Measurements from ENCODE around the gene LRRTM4. TPM values are rescaled to one million over a fixed set of nuclear protein-coding genes. Genes with fewer than 3 reads are reported as not detected.

Gene LRRTM4
- total RNA-seq, 1 experiment from 2014 or later: 9.4 TPM

DNA sequence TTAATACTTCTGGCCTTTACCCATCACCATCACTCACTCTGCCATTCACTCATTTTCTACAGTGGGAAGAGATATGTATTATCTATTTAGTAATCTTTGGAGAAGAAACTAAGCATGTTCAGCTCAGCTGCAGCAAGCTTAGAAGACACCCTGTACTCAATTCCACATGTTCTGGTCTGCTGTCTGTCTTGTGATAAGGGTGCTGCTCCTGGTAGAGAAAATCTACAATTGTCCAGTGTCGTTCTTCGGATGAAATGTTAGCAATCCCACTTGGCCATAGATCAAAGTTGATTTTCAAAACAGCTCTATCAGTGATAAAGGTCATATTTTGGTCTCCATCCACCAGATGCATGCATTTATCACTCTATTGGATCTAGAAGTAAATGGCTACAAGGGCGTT lies 337.1 kb downstream of the LRRTM4 start:
- ChIA-PET CTCF (no interaction called here), POLR2A (no interaction called here)
- ATAC-seq (no peak), DNase-seq (ENCODE audit: low spot score) (no peak)
- Mint-ChIP-seq H3K4me3 (no peak overlapping the region), H3K36me3 (peaks cover 11% of the 10 kb centered on the region), H3K27me3 (ENCODE audit: low read depth) (no peaks in the 10 kb centered on the region), H3K4me1 (no peaks in the 10 kb centered on the region), H3K27ac (no peak overlapping the region), H3K9me3 (peaks cover 16% of the 10 kb centered on the region)
- TF ChIP-seq ZNF317 (CRISPR knock-in tag; IDR thresholded peaks at IDR 0.05; ENCODE audit: borderline replicate concordance, low read depth) (no peak), KAT7 (CRISPR knock-in tag; IDR thresholded peaks at IDR 0.05; ENCODE audit: borderline replicate concordance) (no peak), MLX (CRISPR knock-in tag; IDR thresholded peaks at IDR 0.05) (no peak), CREB1 (CRISPR knock-in tag; IDR thresholded peaks at IDR 0.05) (no peak), NFE2L1 (CRISPR knock-in tag; IDR thresholded peaks at IDR 0.05) (no peak), CTCF (IDR thresholded peaks at IDR 0.05) (no peak), ZNF425 (CRISPR knock-in tag; conservative IDR thresholded peaks at IDR 0.05) (no peak)
- TF ChIP-seq, protein P1, sequence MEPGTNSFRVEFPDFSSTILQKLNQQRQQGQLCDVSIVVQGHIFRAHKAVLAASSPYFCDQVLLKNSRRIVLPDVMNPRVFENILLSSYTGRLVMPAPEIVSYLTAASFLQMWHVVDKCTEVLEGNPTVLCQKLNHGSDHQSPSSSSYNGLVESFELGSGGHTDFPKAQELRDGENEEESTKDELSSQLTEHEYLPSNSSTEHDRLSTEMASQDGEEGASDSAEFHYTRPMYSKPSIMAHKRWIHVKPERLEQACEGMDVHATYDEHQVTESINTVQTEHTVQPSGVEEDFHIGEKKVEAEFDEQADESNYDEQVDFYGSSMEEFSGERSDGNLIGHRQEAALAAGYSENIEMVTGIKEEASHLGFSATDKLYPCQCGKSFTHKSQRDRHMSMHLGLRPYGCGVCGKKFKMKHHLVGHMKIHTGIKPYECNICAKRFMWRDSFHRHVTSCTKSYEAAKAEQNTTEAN (CRISPR knock-in tag; IDR thresholded peaks at IDR 0.05): no peak

DNA sequence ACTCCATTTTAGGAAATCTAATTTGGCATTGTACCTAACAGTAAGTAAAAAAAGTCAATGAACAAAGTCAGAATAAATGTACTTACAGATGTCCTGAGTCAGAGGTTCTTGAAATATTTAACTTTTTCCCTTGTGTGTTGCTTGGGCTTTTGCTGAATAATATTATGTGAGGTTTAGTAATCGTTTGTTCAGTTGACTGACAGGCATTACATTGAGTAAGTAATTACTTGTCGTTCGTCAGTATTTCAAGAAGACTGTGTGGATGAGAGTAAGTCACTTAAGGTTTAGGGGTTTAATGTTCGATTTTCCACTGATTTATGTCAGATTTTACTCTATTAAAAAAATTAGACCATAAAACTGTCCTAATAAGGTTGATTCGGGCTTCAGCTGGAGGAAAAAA lies 342.9 kb downstream of the LRRTM4 start:
- no peak for ATAC-seq
- no peak for DNase-seq (ENCODE audit: low spot score)

More for the DNA sequence above, 342.9 kb downstream of the LRRTM4 start:
- Mint-ChIP-seq H3K4me1 (peaks cover 12% of the 10 kb centered on the region), H3K36me3 (peaks cover 11% of the 10 kb centered on the region), H3K27me3 (ENCODE audit: low read depth) (no peaks in the 10 kb centered on the region), H3K9me3 (peaks cover 19% of the 10 kb centered on the region), H3K4me3 (no peak overlapping the region), H3K27ac (no peak overlapping the region)
- TF ChIP-seq MYBL2 (CRISPR knock-in tag; IDR thresholded peaks at IDR 0.05) (no peak), FOXP1 (CRISPR knock-in tag; IDR thresholded peaks at IDR 0.05; ENCODE audit: borderline replicate concordance) (no peak), CBFB (CRISPR knock-in tag; IDR thresholded peaks at IDR 0.05; ENCODE audit: low read depth) (no peak), MLX (CRISPR knock-in tag; IDR thresholded peaks at IDR 0.05) (no peak), USF2 (CRISPR knock-in tag; IDR thresholded peaks at IDR 0.05) (no peak), ZNF425 (CRISPR knock-in tag; conservative IDR thresholded peaks at IDR 0.05) (no peak), EMX1 (CRISPR knock-in tag; IDR thresholded peaks at IDR 0.05) (no peak), JAZF1 (CRISPR knock-in tag; IDR thresholded peaks at IDR 0.05) (no peak), FOXK1 (CRISPR knock-in tag; IDR thresholded peaks at IDR 0.05) (no peak), NFATC4 (CRISPR knock-in tag; IDR thresholded peaks at IDR 0.05) (no peak), GRHL2 (CRISPR knock-in tag; IDR thresholded peaks at IDR 0.05; ENCODE audit: insufficient replicate concordance, severe bottlenecking) (no peak)
- TF ChIP-seq, protein P2, sequence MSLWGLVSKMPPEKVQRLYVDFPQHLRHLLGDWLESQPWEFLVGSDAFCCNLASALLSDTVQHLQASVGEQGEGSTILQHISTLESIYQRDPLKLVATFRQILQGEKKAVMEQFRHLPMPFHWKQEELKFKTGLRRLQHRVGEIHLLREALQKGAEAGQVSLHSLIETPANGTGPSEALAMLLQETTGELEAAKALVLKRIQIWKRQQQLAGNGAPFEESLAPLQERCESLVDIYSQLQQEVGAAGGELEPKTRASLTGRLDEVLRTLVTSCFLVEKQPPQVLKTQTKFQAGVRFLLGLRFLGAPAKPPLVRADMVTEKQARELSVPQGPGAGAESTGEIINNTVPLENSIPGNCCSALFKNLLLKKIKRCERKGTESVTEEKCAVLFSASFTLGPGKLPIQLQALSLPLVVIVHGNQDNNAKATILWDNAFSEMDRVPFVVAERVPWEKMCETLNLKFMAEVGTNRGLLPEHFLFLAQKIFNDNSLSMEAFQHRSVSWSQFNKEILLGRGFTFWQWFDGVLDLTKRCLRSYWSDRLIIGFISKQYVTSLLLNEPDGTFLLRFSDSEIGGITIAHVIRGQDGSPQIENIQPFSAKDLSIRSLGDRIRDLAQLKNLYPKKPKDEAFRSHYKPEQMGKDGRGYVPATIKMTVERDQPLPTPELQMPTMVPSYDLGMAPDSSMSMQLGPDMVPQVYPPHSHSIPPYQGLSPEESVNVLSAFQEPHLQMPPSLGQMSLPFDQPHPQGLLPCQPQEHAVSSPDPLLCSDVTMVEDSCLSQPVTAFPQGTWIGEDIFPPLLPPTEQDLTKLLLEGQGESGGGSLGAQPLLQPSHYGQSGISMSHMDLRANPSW (CRISPR knock-in tag; conservative IDR thresholded peaks at IDR 0.05; ENCODE audit: low read depth): no peak
- TF ChIP-seq, protein P3, sequence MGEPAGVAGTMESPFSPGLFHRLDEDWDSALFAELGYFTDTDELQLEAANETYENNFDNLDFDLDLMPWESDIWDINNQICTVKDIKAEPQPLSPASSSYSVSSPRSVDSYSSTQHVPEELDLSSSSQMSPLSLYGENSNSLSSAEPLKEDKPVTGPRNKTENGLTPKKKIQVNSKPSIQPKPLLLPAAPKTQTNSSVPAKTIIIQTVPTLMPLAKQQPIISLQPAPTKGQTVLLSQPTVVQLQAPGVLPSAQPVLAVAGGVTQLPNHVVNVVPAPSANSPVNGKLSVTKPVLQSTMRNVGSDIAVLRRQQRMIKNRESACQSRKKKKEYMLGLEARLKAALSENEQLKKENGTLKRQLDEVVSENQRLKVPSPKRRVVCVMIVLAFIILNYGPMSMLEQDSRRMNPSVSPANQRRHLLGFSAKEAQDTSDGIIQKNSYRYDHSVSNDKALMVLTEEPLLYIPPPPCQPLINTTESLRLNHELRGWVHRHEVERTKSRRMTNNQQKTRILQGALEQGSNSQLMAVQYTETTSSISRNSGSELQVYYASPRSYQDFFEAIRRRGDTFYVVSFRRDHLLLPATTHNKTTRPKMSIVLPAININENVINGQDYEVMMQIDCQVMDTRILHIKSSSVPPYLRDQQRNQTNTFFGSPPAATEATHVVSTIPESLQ (CRISPR knock-in tag; IDR thresholded peaks at IDR 0.05): no peak
- CTCF ChIA-PET: no interaction called here
- POLR2A ChIA-PET: no interaction called here

Data from WTC11 (cell line).